Keratinocyte (primary cell): ENCODE results near the gene PADI4. TPM values are rescaled to one million over a fixed set of nuclear protein-coding genes. Genes with fewer than 3 reads are reported as not detected.
"Not testable (repeated sequence)": the region's sequence is repeated elsewhere in the genome, so short reads cannot be mapped to it uniquely, and the experiment has no call there.

Source experiments
- DNase-seq: peaks from one replicate; pipeline ENCODE4 v3.0.0-alpha.2; 2011; ENCODE audit warnings: low read depth, missing footprints, low spot score
- FAIRE-seq: peaks from 2 replicates; lab custom pipeline; 2011; peaks lifted over from hg19 to GRCh38; lab: Jason Lieb, UNC
- H2AFZ ChIP-seq: 2 replicates; pipeline ENCODE4 v1.6.0; 2012; ENCODE audit warnings: low read length, control low read depth, inconsistent platforms; ENCODE audit not compliant: control insufficient read depth
- H3K27ac ChIP-seq: 2 replicates; pipeline ENCODE4 v1.5.1; 2011; ENCODE audit warnings: low read length; ENCODE audit not compliant: control insufficient read depth, insufficient read depth
- H3K27me3 ChIP-seq: 3 replicates; pipeline ENCODE4 v1.6.0; 2011; ENCODE audit warnings: low read length; ENCODE audit not compliant: control insufficient read depth, insufficient read depth; ENCODE audit errors: extremely low read depth
- H3K36me3 ChIP-seq, 2 experiments: 2 replicates in 1 of 2; 3 replicates in 1 of 2; pipeline ENCODE4 v1.5.1; 2011; ENCODE audit warnings: low read length in 2 of 2, mild to moderate bottlenecking in 1 of 2; ENCODE audit not compliant: control insufficient read depth in 2 of 2, insufficient read depth in 2 of 2; ENCODE audit errors: extremely low read depth in 1 of 2
- H3K4me1 ChIP-seq: 3 replicates; pipeline ENCODE4 v1.5.1; 2011; ENCODE audit warnings: low read length; ENCODE audit not compliant: control insufficient read depth, insufficient read depth; ENCODE audit errors: extremely low read depth
- H3K4me2 ChIP-seq: 3 replicates; pipeline ENCODE4 v1.6.0; 2011; ENCODE audit warnings: low read depth, low read length; ENCODE audit not compliant: control insufficient read depth, insufficient read depth; ENCODE audit errors: extremely low read depth
- H3K4me3 ChIP-seq, 3 experiments: fragments of 200-600 bp in 1 of 3; sonication (generic) in 1 of 3; 2 replicates in 2 of 3; 3 replicates in 1 of 3; pipeline ENCODE4 v1.5.1; 2011 to 2016; ENCODE audit warnings: low read length in 3 of 3, mild to moderate bottlenecking in 3 of 3, control low read depth in 2 of 3, inconsistent platforms in 1 of 3, low read depth in 1 of 3, mixed read lengths in 1 of 3, mixed run types in 1 of 3, moderate library complexity in 1 of 3; ENCODE audit not compliant: control insufficient read depth in 2 of 3, insufficient read depth in 2 of 3; ENCODE audit errors: extremely low read depth in 1 of 3
- H3K79me2 ChIP-seq: 2 replicates; pipeline ENCODE4 v1.6.0; 2012; ENCODE audit warnings: low read length; ENCODE audit not compliant: control insufficient read depth, insufficient read depth
- H3K9ac ChIP-seq: 3 replicates; pipeline ENCODE4 v1.6.0; 2011; ENCODE audit warnings: low read length; ENCODE audit not compliant: control insufficient read depth, insufficient read depth; ENCODE audit errors: extremely low read depth
- H3K9me1 ChIP-seq: 3 replicates; pipeline ENCODE4 v1.6.0; 2011; ENCODE audit warnings: low read length; ENCODE audit not compliant: control insufficient read depth, insufficient read depth; ENCODE audit errors: extremely low read depth
- H3K9me3 ChIP-seq: 2 replicates; pipeline ENCODE4 v1.5.1; 2012; ENCODE audit warnings: low read depth, low read length; ENCODE audit not compliant: control insufficient read depth
- H4K20me1 ChIP-seq: 3 replicates; pipeline ENCODE4 v1.6.0; 2011; ENCODE audit warnings: low read length; ENCODE audit not compliant: control insufficient read depth, insufficient read depth; ENCODE audit errors: extremely low read depth
- EZH2 ChIP-seq: IDR thresholded peaks from one replicate; pipeline ENCODE4 v1.6.1; 2012; ENCODE audit warnings: inconsistent platforms, mild to moderate bottlenecking, low read length, moderate library complexity
- dilution Hi-C: fragments of 300-500 bp; cut with MboI; formaldehyde crosslinking; loops from one replicate; pipeline ENCODE4 v1.7.0; 2020; ENCODE audit warnings: low sequenced_read_pairs; ENCODE audit not compliant: extremely low pct_ligation_motif_present
- polyA plus RNA-seq, 5 experiments: library from polyadenylated mRNA; depleted of rRNA in 3 of 5; stranded (reverse) in 3 of 5; stranded (forward) in 1 of 5; unstranded in 1 of 5; fragments of >200 nt; gene quantifications; 1 replicate in 1 of 5; 2 replicates in 3 of 5; 3 replicates in 1 of 5; pipeline versions ENCODE4 v1.2.1 to v1.2.3, GENCODE V29; 2011 to 2012; ENCODE audit warnings: missing spikeins in 2 of 5, low read depth in 1 of 5, low replicate concordance in 1 of 5
- TF ChIP-seq, protein P1 (sequence below), 3 experiments: IDR thresholded peaks in 1 of 3; conservative IDR thresholded peaks in 1 of 3; optimal IDR thresholded peaks in 1 of 3; 2 replicates in 2 of 3; 3 replicates in 1 of 3; pipeline versions ENCODE3 to v1.5.1; 2011; ENCODE audit warnings: low read length in 3 of 3, mild to moderate bottlenecking in 3 of 3, moderate library complexity in 2 of 3, control low read depth in 1 of 3, inconsistent platforms in 1 of 3; ENCODE audit not compliant: insufficient read depth in 2 of 3; ENCODE audit errors: extremely low read depth in 1 of 3

PADI4 gene
- polyA plus RNA-seq, 1 donor (not counting 4 experiments of a cell fraction or from before 2014, with no cell fraction given) = 0.03 TPM

DNA sequence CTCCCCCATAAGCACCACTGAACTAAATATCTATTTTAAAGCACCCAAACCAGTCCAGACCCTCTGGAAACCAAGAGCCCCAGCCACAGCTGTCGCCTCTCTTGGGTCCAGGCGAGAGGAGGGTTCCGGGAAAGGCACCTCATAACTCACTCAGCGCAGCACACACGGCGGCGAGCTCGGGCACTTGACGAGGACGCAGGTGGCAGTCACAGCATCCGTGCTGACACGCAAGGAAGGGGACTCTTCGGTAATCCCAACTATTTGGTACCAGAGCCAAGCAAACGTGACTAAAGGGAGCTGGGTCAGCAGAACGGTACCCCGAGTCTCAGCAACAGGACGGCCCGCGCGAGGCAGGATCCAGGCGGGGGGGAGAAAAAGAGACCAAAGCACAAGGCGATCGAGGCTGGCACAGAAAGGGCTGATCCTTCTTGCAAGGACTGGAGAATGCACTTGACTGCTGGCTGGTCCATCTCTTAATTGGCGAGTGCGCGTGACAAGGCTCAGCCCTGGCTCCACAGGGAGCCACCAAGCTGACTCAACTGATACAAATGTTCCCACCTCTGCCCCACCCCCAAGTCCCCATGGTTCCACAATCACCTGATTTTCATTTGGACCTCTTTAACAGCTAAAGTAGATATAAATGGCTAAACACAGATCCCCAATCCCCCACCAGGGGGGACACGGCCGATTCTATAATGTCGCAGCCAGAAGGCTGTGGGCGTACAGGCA, 100.0 kb downstream of the PADI4 start:
- dilution Hi-C loops, H3K4me1 ChIP-seq, H3K27ac ChIP-seq, H3K9ac ChIP-seq, H3K4me2 ChIP-seq, DNase-seq, FAIRE-seq, H3K79me2 ChIP-seq, H4K20me1 ChIP-seq, H3K27me3 ChIP-seq, H3K4me3 ChIP-seq, H2AFZ ChIP-seq, H3K9me3 ChIP-seq, H3K9me1 ChIP-seq: not testable (repeated sequence)
- peaks cover 38 to 43% of the 10 kb centered on the region in 2 experiments for H3K36me3 ChIP-seq

DNA sequence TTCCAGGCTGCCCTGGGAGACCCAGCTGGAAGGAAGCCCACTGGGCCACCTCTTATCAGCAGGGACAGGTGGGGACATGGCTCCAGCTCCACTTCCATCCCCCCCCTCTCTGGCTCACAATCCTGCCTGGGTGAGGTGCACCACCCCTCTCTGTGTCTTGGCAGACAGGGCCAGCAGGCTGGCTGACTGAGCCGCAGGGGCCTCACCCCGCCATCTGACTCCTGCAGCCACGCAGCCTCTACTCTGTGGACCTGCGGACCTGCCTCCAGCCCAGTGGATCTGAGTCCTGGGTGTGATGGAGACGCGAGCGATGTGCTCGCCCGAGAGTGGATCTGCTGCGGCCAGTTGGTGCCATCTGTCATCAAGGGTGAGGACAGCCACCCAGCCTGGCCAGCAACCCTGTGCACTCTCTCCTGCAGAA, 101.4 kb downstream of the PADI4 start:
- H3K36me3 ChIP-seq = peaks cover 49 to 53% of the 10 kb centered on the region in 2 experiments

More for the DNA sequence above, 101.4 kb downstream of the PADI4 start:
- Histone ChIP-seq H3K4me2 (no peak overlapping the region), H3K27ac (no peak overlapping the region), H3K4me1 (no peaks in the 10 kb centered on the region), H3K27me3 (no peaks in the 10 kb centered on the region), H3K79me2 (no peaks in the 10 kb centered on the region), H4K20me1 (no peaks in the 10 kb centered on the region), H3K9me1 (no peaks in the 10 kb centered on the region), H3K9me3 (no peaks in the 10 kb centered on the region), H3K4me3 (no peak overlapping the region), H2AFZ (no peak overlapping the region), H3K9ac (no peak overlapping the region)
- dilution Hi-C loops = no loop called here
- no peak for DNase-seq
- no peak for FAIRE-seq
- no peak for TF ChIP-seq EZH2
- TF ChIP-seq, protein P1, sequence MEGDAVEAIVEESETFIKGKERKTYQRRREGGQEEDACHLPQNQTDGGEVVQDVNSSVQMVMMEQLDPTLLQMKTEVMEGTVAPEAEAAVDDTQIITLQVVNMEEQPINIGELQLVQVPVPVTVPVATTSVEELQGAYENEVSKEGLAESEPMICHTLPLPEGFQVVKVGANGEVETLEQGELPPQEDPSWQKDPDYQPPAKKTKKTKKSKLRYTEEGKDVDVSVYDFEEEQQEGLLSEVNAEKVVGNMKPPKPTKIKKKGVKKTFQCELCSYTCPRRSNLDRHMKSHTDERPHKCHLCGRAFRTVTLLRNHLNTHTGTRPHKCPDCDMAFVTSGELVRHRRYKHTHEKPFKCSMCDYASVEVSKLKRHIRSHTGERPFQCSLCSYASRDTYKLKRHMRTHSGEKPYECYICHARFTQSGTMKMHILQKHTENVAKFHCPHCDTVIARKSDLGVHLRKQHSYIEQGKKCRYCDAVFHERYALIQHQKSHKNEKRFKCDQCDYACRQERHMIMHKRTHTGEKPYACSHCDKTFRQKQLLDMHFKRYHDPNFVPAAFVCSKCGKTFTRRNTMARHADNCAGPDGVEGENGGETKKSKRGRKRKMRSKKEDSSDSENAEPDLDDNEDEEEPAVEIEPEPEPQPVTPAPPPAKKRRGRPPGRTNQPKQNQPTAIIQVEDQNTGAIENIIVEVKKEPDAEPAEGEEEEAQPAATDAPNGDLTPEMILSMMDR (optimal IDR thresholded peaks at IDR 0.05 in 1 of 3, IDR thresholded peaks at IDR 0.05 in 1 of 3, conservative IDR thresholded peaks at IDR 0.05 in 1 of 3; ENCODE audit: extremely low read depth in 1 of 3, insufficient read depth in 2 of 3, low read length in 3 of 3) = no peak
